HG03196 (cell line): ENCODE measurements around the gene JPH4.

Source experiments
- ATAC-seq: cut with Tn5 transposase; IDR thresholded peaks from one replicate; pipeline ENCODE4 v1.9.1; 2021; ENCODE audit not compliant: unreplicated experiment

The JPH4 gene

GRCh38 chr14:23580948-23581281 lies 2.3 kb upstream of the JPH4 start:
- no peak for ATAC-seq

DNA sequence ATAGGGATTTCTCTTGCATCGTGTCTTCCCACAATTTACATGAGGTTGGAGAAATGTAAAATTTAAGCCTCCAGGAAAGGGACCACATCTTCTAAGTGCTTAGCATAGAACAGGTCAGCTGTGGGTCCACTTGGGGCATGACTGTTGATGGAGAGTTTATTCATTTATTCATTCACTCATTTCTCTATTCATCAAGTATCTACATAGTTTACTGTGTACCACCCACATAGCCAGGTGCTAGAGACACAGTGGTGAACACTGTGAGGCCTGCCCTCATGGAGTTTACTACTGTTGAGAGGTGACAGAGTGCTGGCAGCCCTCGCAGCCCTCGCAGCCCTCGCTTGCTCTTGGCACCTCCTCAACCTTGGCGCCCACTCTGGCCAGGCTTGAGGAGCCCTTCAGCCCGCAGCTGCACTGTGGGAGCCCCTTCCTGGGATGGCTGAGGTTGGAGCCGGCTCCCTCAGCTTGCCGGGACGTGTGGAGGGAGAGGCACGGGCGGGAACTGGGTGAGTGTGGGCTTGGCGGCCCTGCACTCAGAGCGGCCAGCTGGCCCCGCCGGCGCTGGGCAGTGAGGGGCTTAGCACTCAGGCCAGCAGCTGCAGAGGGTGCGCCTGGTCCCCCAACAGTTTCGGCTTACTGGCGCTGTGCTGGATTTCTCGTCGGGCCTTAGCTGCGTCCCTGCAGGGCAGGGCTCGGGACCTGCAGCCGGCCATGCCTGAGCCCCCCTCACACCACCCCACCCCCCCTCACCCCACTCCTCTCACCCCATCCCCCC lies 1.7 kb upstream of the JPH4 start:
- no peak for ATAC-seq

- no peak for ATAC-seq
Measured at GRCh38 chr14:23579739-23580138, 1.1 kb upstream of the JPH4 start.

- ATAC-seq: no peak
Measured at GRCh38 chr14:23579311-23579630, 681 bp upstream of the JPH4 start.

GRCh38 chr14:23577710-23578392 lies 739 bp downstream of the JPH4 start:
- ATAC-seq: no peak

DNA sequence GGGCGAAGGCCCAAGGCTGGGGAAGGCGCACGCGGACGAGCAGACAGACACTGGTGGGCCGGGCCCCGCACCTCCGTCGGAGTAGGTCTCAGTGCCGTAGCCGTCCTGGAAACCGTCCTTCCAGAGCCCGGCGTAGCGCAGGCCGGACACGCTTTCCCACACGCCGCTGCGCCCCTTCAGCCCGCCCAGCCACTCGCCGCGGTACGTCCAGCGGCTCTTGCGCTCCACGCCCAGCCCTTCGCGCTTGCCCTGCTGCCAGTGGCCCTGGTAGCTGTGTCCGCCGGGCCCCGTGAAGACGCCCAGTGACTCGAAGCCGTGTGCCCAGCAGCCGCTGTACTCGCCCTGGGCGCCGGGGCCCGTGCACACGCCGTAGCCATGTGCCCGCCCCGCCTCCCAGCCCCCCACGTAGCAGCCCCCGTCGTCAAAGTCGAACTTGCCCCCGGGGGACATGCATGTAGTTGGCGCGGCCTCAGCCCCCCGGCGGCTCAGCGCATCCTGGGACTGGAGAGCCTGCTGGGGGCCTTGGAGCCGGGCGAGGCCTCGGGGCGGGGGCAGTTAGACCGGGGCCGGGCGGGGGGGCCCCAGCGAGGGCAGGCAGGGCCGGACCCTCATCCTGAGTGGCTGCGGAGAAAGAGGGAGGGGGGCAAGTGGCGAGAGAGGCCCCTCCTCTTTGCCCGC lies 1.4 kb downstream of the JPH4 start:
- no peak for ATAC-seq

DNA sequence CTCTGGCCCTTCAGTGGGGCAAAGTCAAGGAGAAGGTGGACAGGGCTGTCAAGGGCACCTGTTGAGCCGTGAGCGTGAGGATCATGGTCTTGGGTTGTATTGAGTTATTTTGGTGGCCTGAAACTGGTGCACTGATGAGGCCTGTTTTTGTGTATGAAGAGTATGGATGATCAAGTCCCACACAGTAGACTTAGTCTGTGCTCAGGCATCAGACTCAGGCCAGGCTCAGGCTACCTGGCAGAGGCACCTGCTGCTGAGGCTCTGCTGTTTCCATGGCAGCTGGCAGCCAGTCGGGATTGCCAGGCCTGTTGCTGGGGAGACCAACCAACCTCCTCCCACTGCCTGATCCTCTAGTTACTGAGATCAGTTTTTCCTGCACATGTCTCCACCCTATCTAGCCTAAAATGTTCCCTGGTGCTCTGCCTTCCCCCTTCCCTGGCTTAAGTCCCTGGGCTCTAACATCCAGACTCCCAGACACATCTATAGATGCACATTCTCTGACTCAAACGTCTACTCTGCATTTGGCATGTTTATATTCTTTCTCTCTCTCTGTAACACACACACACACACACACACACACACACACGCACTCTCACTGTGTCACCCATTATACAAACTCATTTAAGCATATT lies 5.1 kb downstream of the JPH4 start:
- ATAC-seq: no peak

GRCh38 chr14:23572836-23573235 lies 5.8 kb downstream of the JPH4 start:
- ATAC-seq: no peak

DNA sequence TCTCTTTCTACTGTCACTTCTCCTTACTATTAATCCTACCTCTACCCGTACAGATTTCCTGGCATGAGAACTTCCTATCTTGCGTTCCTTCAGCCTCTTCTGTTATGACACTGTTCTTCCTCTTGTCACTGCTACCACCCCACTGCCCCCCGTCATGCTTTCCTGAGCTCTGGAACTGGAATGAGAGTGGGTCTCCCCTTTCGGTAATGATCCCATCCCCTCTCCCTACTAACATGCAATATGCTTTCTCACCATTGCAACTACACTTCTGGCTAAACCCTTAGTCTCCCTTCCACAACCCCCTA lies 6.1 kb downstream of the JPH4 start:
- ATAC-seq: no peak

DNA sequence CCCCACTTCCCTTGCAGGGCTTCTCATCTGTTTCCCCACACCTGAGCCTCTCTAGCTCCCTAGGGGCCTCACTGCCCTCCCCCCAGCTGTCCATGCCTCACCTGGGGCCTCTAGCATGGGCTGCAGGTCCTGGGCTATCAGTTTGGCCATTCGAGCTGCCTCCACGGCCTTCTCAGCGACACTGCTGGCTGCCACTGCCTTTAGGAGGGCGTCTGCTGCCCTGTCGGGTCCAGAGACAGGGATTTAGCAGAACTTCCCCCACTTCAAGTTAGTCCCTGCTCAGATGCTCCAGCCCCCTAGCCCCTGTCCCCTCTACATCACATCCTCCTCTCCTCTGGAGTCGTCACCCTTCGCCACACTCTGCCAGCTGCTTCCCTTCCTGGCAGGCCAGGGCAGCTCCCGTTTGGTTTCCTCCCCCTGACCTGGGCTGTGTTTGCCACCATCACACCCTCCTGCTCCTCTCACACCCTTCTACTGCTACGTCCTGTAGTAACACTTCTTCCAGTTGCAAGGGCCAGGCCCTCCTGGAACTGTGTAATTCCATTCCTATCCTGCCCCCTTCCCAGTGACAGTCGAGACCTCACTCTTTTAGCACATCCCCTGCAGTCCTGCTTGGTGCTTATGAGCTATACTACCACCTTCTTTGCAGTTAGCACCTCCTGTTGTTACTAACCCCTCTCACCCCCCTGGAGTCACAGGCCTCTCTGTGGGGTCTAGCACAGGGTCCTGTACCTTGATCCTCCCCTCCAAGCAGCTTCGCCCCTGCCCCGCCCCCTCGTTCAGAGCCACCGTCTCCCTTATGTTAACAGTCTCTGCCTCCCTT lies 6.7 kb downstream of the JPH4 start:
- no peak for ATAC-seq

- ATAC-seq: no peak
Measured at GRCh38 chr14:23570806-23571483, 7.6 kb downstream of the JPH4 start.

DNA sequence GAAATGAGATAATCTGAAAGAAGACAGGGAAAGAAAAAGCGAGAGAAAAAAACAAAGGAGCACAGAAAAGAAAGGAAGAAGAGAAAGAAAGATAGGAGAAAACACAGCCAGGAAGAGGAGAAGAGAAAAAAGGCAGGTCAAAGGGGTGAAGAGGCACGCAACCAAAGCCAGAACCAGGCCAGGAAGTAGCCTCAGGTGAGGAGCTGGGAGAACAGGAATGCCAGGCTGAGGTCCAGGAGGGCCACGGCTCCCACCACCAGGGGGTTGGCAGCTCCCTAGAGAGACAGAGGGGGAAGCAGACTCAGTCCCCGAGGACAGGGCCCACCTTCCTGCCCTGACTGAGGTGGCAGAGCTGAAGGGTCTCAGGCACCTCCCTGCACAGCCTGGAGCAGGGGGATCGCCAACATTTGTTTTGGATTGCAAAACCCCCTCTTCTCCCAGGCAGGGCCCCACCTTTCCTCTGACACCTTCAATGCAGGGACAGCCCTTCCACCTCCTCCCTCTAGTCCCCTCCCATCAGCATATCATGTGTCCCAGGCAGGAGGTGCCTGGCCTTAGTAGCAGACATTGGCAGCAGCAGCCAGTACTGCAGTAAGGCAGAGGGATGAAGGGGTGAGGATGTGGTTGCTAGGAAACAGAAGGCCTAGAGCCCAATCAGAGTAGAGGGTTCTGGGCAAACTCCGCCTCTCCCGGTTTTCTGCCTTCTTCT lies 9.0 kb downstream of the JPH4 start:
- no peak for ATAC-seq

GRCh38 chr14:23568600-23569331 lies 9.8 kb downstream of the JPH4 start:
- ATAC-seq: no peak

- no peak for ATAC-seq
Measured at GRCh38 chr14:23568021-23568599, 10.5 kb downstream of the JPH4 start.

DNA sequence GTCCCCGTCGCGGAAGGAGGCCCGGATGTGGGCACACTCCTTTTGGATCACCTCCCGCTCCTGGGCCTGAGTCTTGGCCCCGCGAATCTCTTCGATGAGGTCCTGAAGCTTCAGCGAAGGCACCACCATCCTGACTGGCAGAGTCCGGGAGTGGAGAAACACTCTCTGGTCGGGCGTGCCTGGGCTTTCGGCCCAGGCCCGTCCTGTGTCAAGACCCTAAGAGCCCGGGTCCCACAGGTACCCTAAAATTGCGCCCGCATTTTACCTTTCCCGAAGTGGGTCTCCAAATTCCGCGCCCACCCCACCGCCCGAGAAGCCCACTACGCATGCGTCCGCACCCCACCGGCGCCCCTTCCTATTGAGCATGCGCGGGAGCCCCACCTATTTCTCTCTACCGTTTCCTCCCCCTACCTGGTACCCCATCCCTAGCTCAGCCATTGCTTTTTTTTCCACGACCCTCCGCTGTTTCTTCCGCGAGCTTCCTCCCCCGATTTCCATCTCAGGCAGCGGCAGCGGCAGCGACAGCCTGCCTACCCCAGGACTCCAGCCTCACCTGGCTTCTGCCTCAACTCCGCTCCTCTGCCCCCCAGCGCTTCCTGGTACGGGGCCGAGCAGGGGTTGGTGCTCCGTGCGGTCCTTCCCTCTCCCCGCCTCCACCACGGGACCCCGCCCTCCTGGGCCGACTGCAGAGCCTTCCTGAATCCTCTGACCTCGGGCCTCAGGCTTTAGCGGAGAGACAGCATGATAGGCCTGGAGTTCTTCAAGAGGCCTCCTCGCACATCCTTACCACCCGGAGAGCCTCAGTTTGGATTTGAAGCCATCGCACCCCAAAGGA lies 11.2 kb downstream of the JPH4 start, which contains the start of gene AP1G2:
Gene AP1G2 (minus strand): TSS at position 606 of the 835 bp plus-strand sequence. CDS start 477 bp downstream, at position 129.
- peak; percentile 81 for ATAC-seq

- no peak for ATAC-seq
Measured at GRCh38 chr14:23566778-23567185, 11.8 kb downstream of the JPH4 start.

DNA sequence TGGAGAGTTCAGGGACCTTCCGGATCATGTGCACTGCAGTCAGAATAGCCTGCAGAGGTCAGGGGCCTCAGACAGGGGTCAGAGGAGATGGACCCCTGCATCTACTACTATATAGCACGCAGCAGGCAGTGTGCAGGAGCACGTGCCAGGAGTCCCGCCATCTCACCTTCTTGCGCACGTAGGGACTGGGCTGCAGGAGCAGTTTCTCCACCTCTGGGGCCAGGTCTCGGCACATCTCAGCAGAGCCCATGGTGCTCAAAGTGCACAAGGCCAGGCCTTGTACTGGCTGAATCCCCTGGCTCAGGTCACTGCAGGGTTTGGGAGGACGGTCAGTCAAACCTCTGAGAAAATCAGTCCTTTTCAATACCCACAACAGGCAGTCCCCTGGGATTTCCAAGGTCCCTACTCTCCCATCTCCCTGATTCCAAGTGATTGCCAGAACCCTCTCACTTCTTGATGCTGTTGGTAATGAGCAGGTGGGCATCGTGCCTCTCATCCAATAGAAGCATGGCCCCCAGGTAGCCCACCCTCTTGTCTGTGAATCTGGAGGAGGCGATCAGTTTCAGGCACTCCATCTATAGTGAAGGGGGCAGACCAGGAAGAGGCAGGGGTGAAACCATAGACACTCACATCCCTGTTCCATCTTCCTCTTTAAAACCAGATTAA lies 12.3 kb downstream of the JPH4 start:
- ATAC-seq: no peak
